K562 (cell line): ENCODE measurements around the gene VPS26A. TPM values are rescaled to one million over a fixed set of nuclear protein-coding genes. Genes with fewer than 3 reads are reported as not detected.

Experiments
- ATF7 ChIP-seq: fragments of 450-650 bp; IDR thresholded peaks from 2 replicates; pipeline ENCODE4 v1.7.1; 2014; ENCODE audit warnings: mild to moderate bottlenecking, moderate library complexity
- CBX1 ChIP-seq: sonication (generic); IDR thresholded peaks from 2 replicates; pipeline ENCODE4 v1.6.1; 2016; ENCODE audit warnings: antibody characterized with exemption, low read depth, mild to moderate bottlenecking
- CEBPG ChIP-seq, 3 experiments: fragments of 200-800 bp in 1 of 3; sonication (Bioruptor generic) in 1 of 3; sonication (generic) in 1 of 3; formaldehyde crosslinking in 1 of 3; IDR thresholded peaks in 2 of 3; conservative IDR thresholded peaks in 1 of 3; 2 replicates each; pipeline versions ENCODE4 v1.6.1 to v1.8.0; 2016 to 2022; ENCODE audit warnings: missing compliant biosample characterization in 2 of 3, missing genetic modification characterization in 2 of 3, mild to moderate bottlenecking in 1 of 3, missing genetic modification reagents in 1 of 3
- COPS2 ChIP-seq: fragments of 450-650 bp; conservative IDR thresholded peaks from 2 replicates; pipeline ENCODE4 v1.6.1; 2016; ENCODE audit warnings: mild to moderate bottlenecking, moderate library complexity
- FOS ChIP-seq: IDR thresholded peaks from 3 replicates; pipeline ENCODE4 v1.6.1; 2011; ENCODE audit not compliant: insufficient read length; ENCODE audit errors: extremely low read depth
- GTF2A2 ChIP-seq: IDR thresholded peaks from 2 replicates; pipeline ENCODE4 v1.6.1; 2016; ENCODE audit warnings: mild to moderate bottlenecking, missing genetic modification characterization, missing compliant biosample characterization
- HOMEZ ChIP-seq: fragments of 250-450 bp; sonication (Bioruptor Pico); IDR thresholded peaks from 2 replicates; pipeline ENCODE4 v1.4.0; 2020; ENCODE audit warnings: mild to moderate bottlenecking, moderate library complexity
- KLF1 ChIP-seq: fragments of 450-650 bp; IDR thresholded peaks from 2 replicates; pipeline ENCODE4 v1.6.1; 2016; ENCODE audit warnings: missing genetic modification characterization, missing compliant biosample characterization
- MEIS2 ChIP-seq: fragments of 450-650 bp; IDR thresholded peaks from 2 replicates; pipeline ENCODE4 v1.6.1; 2014; ENCODE audit warnings: mild to moderate bottlenecking; ENCODE audit not compliant: partially characterized antibody
- NR3C1 ChIP-seq: sonication (generic); formaldehyde crosslinking; IDR thresholded peaks from 2 replicates; pipeline ENCODE4 v1.8.1; 2022; ENCODE audit warnings: missing genetic modification reagents
- NR4A1 ChIP-seq, 2 experiments: fragments of 250-450 bp in 1 of 2; fragments of 450-650 bp in 1 of 2; sonication (Bioruptor Pico) in 1 of 2; IDR thresholded peaks; 2 replicates each; pipeline versions ENCODE4 v1.4.0 to v1.6.1; 2016 to 2020; ENCODE audit warnings: mild to moderate bottlenecking in 2 of 2, missing compliant biosample characterization in 1 of 2, missing genetic modification characterization in 1 of 2, moderate library complexity in 1 of 2
- NRF1 ChIP-seq, 2 experiments: fragments of 450-650 bp; IDR thresholded peaks in 1 of 2; conservative IDR thresholded peaks in 1 of 2; 2 replicates each; pipeline ENCODE4 v1.6.1; 2014; ENCODE audit warnings: mild to moderate bottlenecking in 2 of 2
- PHF20 ChIP-seq: fragments of 450-650 bp; IDR thresholded peaks from 2 replicates; pipeline ENCODE4 v1.6.1; 2018; ENCODE audit not compliant: partially characterized antibody
- POLR2AphosphoS5 ChIP-seq: IDR thresholded peaks from 2 replicates; pipeline ENCODE4 v1.6.1; 2011; ENCODE audit warnings: mild to moderate bottlenecking, low read depth, low read length, moderate library complexity; ENCODE audit not compliant: control insufficient read depth, insufficient read depth
- RAD21 ChIP-seq, 2 experiments: fragments of 250-450 bp in 1 of 2; fragments of 450-650 bp in 1 of 2; sonication (Bioruptor Pico) in 1 of 2; formaldehyde crosslinking in 1 of 2; IDR thresholded peaks in 1 of 2; conservative IDR thresholded peaks in 1 of 2; 2 replicates each; pipeline versions ENCODE4 v1.4.0 to v1.8.0; 2020 to 2022; ENCODE audit warnings: mild to moderate bottlenecking in 2 of 2, moderate library complexity in 1 of 2
- RBFOX2 ChIP-seq: fragments of 200-400 bp; formaldehyde crosslinking; IDR thresholded peaks from 2 replicates; pipeline ENCODE4 v1.6.1; 2017; ENCODE audit warnings: low read depth, mild to moderate bottlenecking, low read length, moderate library complexity
- RBM34 ChIP-seq: fragments of 200-400 bp; formaldehyde crosslinking; IDR thresholded peaks from 2 replicates; pipeline ENCODE4 v1.6.1; 2018; ENCODE audit warnings: low read length, borderline replicate concordance; ENCODE audit not compliant: insufficient read depth
- SMAD1 ChIP-seq: fragments of 150-350 bp; IDR thresholded peaks from 2 replicates; pipeline ENCODE4 v1.6.1; 2014; ENCODE audit warnings: low read length, low read depth; ENCODE audit not compliant: partially characterized antibody
- SRSF7 ChIP-seq: fragments of 200-400 bp; formaldehyde crosslinking; optimal IDR thresholded peaks from 2 replicates; pipeline ENCODE3; 2017; ENCODE audit warnings: mild to moderate bottlenecking, low read depth, low read length
- TGIF2 ChIP-seq: sonication (generic); formaldehyde crosslinking; IDR thresholded peaks from 2 replicates; pipeline ENCODE4 v1.8.1; 2022; ENCODE audit warnings: mild to moderate bottlenecking, missing genetic modification reagents, moderate library complexity
- ZNF347 ChIP-seq: fragments of 450-650 bp; formaldehyde crosslinking; IDR thresholded peaks from 2 replicates; pipeline ENCODE4 v1.4.0; 2020; ENCODE audit warnings: low read depth, mild to moderate bottlenecking, moderate library complexity
- polyA plus RNA-seq, 8 experiments: library from polyadenylated mRNA; depleted of rRNA in 4 of 8; stranded (reverse) in 5 of 8; unstranded in 3 of 8; fragments of >200 nt; fragmentation: Nextera tagmentation in 2 of 8; fragmentation: Illumina TruSeq in 1 of 8; extraction: Ambion mirVana in 2 of 8; extraction: Trizol in 1 of 8; gene quantifications; 2 replicates each; pipeline versions ENCODE4 v1.2.1 to v1.2.3, GENCODE V29; 2011 to 2014; ENCODE audit warnings: inconsistent platforms in 1 of 8, missing spikeins in 1 of 8
- total RNA-seq, 7 experiments: library from RNA; depleted of rRNA in 6 of 7; stranded (reverse); fragments of >200 nt in 6 of 7; fragmentation: Illumina TruSeq in 2 of 7; extraction: Trizol in 2 of 7; gene quantifications; 2 replicates each; pipeline versions ENCODE4 v1.2.1 to v1.2.3, GENCODE V29; 2011 to 2021; ENCODE audit warnings: low replicate concordance in 1 of 7
- TF ChIP-seq, protein P1 (sequence below): fragments of 450-650 bp; IDR thresholded peaks from 2 replicates; pipeline ENCODE4 v1.6.1; 2016

VPS26A gene
- total and polyA plus RNA-seq, 9 of the 15 experiments (the other 6 are each of a cell fraction or from before 2014, with no cell fraction given) = 47.1 to 137 (median 69.3) TPM

DNA sequence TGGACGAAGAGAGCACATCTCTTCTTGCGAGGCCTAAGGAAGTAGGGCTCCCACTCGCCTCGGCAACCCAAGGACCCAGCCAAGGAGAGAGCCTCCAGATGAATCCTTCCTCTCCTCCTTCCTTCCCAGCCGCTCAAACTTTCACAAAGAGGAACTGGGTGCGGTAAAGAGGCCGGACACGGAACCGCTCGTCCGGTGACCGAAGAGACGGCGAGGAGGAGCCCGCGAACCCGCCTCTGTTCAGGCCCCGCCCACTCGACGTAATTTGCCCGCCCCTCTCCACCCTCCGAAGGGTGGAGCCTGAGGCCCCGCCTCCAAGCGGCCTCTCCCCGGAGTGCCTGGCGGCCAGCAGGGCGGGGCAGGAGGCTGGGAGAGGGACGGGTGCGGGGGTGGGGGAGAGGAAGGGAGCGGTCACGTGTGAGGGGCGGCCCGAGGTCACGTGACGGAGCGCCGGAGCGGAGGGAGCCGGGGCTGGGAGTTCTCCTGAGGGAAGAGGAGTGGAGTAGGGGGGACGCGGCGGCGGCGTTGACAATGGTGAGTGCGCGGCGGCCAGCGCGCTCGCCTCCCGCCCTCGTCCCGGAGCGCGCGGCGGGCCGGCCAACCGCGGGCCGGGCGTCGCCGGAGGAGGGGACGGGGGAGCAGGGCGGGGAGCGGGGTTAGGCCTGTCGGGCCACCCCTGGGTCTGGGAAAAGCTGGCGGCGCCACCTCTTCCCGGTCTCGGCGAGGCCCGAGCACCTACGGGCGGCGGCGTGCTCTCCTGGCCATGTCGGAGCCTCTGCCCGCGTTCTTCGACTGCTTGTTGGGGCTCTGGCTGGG, at the start of gene VPS26A (continued):
- no peak for TF ChIP-seq NR4A1 (CRISPR knock-in tag; IDR thresholded peaks at IDR 0.05)
- TF ChIP-seq NR4A1 (tag; IDR thresholded peaks at IDR 0.05) = 0 out of 2 replicates have a peak, but pooled peaks have one; percentile 46
- peak; percentile 95 for TF ChIP-seq POLR2AphosphoS5
- no peak for TF ChIP-seq GTF2A2
- peak; percentile 70 for TF ChIP-seq FOS
- peak; percentile 84 for TF ChIP-seq SMAD1
- peak; percentile 15 for TF ChIP-seq MEIS2
- no peak for TF ChIP-seq NR3C1 (CRISPR knock-in tag)
- peak in 1 of 2 experiments; percentile 60; a peak in 2 of 4 replicates for TF ChIP-seq RAD21 (CRISPR knock-in tag; conservative IDR thresholded peaks at IDR 0.05 in 1 of 2, IDR thresholded peaks at IDR 0.05 in 1 of 2)
- TF ChIP-seq TGIF2 (CRISPR knock-in tag) = no peak
- TF ChIP-seq ZNF347 = 0 out of 2 replicates have a peak, but pooled peaks have one; percentile 16
- peak; percentile 95 for TF ChIP-seq RBFOX2
- TF ChIP-seq RBM34 = no peak
- TF ChIP-seq CBX1 = 0 out of 2 replicates have a peak, but pooled peaks have one; percentile 12
- TF ChIP-seq ATF7 = peak; percentile 82
- TF ChIP-seq KLF1 (tag) = 0 out of 2 replicates have a peak, but pooled peaks have one; percentile 31
- TF ChIP-seq SRSF7 = no peak
- TF ChIP-seq NRF1 (conservative IDR thresholded peaks at IDR 0.05 in 1 of 2, IDR thresholded peaks at IDR 0.05 in 1 of 2) = peak; percentile 61 to 71; a peak in 2 of 4 replicates
- TF ChIP-seq, protein P1, sequence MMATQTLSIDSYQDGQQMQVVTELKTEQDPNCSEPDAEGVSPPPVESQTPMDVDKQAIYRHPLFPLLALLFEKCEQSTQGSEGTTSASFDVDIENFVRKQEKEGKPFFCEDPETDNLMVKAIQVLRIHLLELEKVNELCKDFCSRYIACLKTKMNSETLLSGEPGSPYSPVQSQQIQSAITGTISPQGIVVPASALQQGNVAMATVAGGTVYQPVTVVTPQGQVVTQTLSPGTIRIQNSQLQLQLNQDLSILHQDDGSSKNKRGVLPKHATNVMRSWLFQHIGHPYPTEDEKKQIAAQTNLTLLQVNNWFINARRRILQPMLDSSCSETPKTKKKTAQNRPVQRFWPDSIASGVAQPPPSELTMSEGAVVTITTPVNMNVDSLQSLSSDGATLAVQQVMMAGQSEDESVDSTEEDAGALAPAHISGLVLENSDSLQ = peak; percentile 78
- peak; percentile 66 for TF ChIP-seq PHF20
- 0 out of 2 replicates have a peak, but pooled peaks have one; percentile 11 for TF ChIP-seq HOMEZ (CRISPR knock-in tag)
- no peak for TF ChIP-seq COPS2
- TF ChIP-seq CEBPG (CRISPR knock-in tag; IDR thresholded peaks at IDR 0.05) = no peak
- no peak for TF ChIP-seq CEBPG (tag; conservative IDR thresholded peaks at IDR 0.05 in 1 of 2, IDR thresholded peaks at IDR 0.05 in 1 of 2)
